Measurements from ENCODE around the gene EMC1. TPM values are rescaled to one million over a fixed set of nuclear protein-coding genes. Genes with fewer than 3 reads are reported as not detected.

EMC1 gene
- total and polyA plus RNA-seq, 2 donors (not counting 3 experiments of a cell fraction or from before 2014, with no cell fraction given), result 77.5 to 164 TPM

GRCh38 chr1:19198820-19199219 is 52.5 kb downstream of the EMC1 start:
- DNase-seq (ENCODE audit: low read depth, low spot score), result no peak
- H3K27ac ChIP-seq (ENCODE audit: insufficient read depth, low read depth, low read length), result no peak overlapping the region
- no peak for FAIRE-seq
- CTCF ChIA-PET, result interaction anchor here (1.9 kb wide), 1 partner anchor 42 kb away, joined by 6 read pairs; no protein-coding TSS in a partner anchor
- H3K27me3 ChIP-seq (ENCODE audit: control insufficient read depth in 2 of 2, insufficient read depth in 2 of 2, low read length in 2 of 2), result no peaks in the 10 kb centered on the region
- no peaks in the 10 kb centered on the region for H3K9me3 ChIP-seq (replicated peaks; ENCODE audit: control insufficient read depth, insufficient read depth, low read length)
- H3K4me2 ChIP-seq (ENCODE audit: insufficient read depth, low read length), result no peak overlapping the region
- no peak overlapping the region for H3K9ac ChIP-seq (replicated peaks; ENCODE audit: extremely low read depth, insufficient read depth, low read length)
- POLR2A ChIA-PET, result no interaction called here
- no peak for TF ChIP-seq GATA2 (IDR thresholded peaks at IDR 0.05; ENCODE audit: insufficient read depth, insufficient read length, low read depth, low read length)
- no peak for TF ChIP-seq FOS (IDR thresholded peaks at IDR 0.05; ENCODE audit: borderline replicate concordance, insufficient read depth, low read length)
- TF ChIP-seq EZH2 (IDR thresholded peaks at IDR 0.05; ENCODE audit: borderline replicate concordance, low read depth, low read length, severe bottlenecking), result no peak
- TF ChIP-seq MYC (IDR thresholded peaks at IDR 0.05; ENCODE audit: low read depth, low read length), result no peak
- H2AFZ ChIP-seq (ENCODE audit: low read depth, low read length), result no peak overlapping the region
- intact Hi-C loops (cut with micrococcal nuclease) (no loop called here), dilution Hi-C loops (cut with MboI; ENCODE audit: extremely low pct_ligation_motif_present, low sequenced_read_pairs) (no loop called here)
- H3K9me1 ChIP-seq (replicated peaks; ENCODE audit: control insufficient read depth, extremely low read depth, insufficient read depth, low read length), result no peaks in the 10 kb centered on the region
- no TSS peak for BruUV-seq (replicated peaks)
- H3K79me2 ChIP-seq (ENCODE audit: control insufficient read depth, insufficient read depth, low read length), result peaks cover 57% of the 10 kb centered on the region
- H4K20me1 ChIP-seq (replicated peaks; ENCODE audit: control insufficient read depth, extremely low read depth, insufficient read depth, low read length), result peaks cover 4% of the 10 kb centered on the region
- no peak overlapping the region for H3K4me3 ChIP-seq (replicated peaks in 1 of 3; ENCODE audit: insufficient read depth in 1 of 3, low read depth in 1 of 3, low read length in 3 of 3)
- peaks cover 5% of the 10 kb centered on the region for H3K4me1 ChIP-seq (ENCODE audit: control insufficient read depth, extremely low read depth, insufficient read depth, low read length)
- H3K36me3 ChIP-seq (ENCODE audit: control insufficient read depth in 2 of 2, extremely low read depth in 1 of 2, insufficient read depth in 2 of 2, low read length in 2 of 2), result peaks cover 12 to 27% of the 10 kb centered on the region in 2 experiments

- H3K4me3 ChIP-seq (replicated peaks in 1 of 3; ENCODE audit: insufficient read depth in 1 of 3, low read depth in 1 of 3, low read length in 3 of 3), result no peak overlapping the region
- no peak overlapping the region for H3K9ac ChIP-seq (replicated peaks; ENCODE audit: extremely low read depth, insufficient read depth, low read length)
- no peaks in the 10 kb centered on the region for H4K20me1 ChIP-seq (replicated peaks; ENCODE audit: control insufficient read depth, extremely low read depth, insufficient read depth, low read length)
- no peaks in the 10 kb centered on the region for H3K27me3 ChIP-seq (ENCODE audit: control insufficient read depth in 2 of 2, insufficient read depth in 2 of 2, low read length in 2 of 2)
- H3K9me1 ChIP-seq (replicated peaks; ENCODE audit: control insufficient read depth, extremely low read depth, insufficient read depth, low read length), result no peaks in the 10 kb centered on the region
- intact Hi-C loops (cut with micrococcal nuclease), result no loop called here
- H3K9me3 ChIP-seq (replicated peaks; ENCODE audit: control insufficient read depth, insufficient read depth, low read length), result no peaks in the 10 kb centered on the region
- peaks cover 49% of the 10 kb centered on the region for H3K79me2 ChIP-seq (ENCODE audit: control insufficient read depth, insufficient read depth, low read length)
- TF ChIP-seq FOS (IDR thresholded peaks at IDR 0.05; ENCODE audit: borderline replicate concordance, insufficient read depth, low read length) (no peak), POLR2A (IDR thresholded peaks at IDR 0.05; ENCODE audit: low read depth, low read length) (no peak), JUN (IDR thresholded peaks at IDR 0.05; ENCODE audit: borderline replicate concordance, insufficient read depth, insufficient read length, low read depth) (no peak), POLR2AphosphoS5 (IDR thresholded peaks at IDR 0.05; ENCODE audit: insufficient read depth, low read depth, low read length) (no peak), GATA2 (IDR thresholded peaks at IDR 0.05; ENCODE audit: insufficient read depth, insufficient read length, low read depth, low read length) (no peak)
- CTCF ChIA-PET, result no interaction called here
- H3K36me3 ChIP-seq (ENCODE audit: control insufficient read depth in 2 of 2, extremely low read depth in 1 of 2, insufficient read depth in 2 of 2, low read length in 2 of 2), result peaks cover 15 to 32% of the 10 kb centered on the region in 2 experiments
- FAIRE-seq (no peak), DNase-seq (ENCODE audit: low read depth, low spot score) (no peak)
- H3K4me1 ChIP-seq (ENCODE audit: control insufficient read depth, extremely low read depth, insufficient read depth, low read length), result no peaks in the 10 kb centered on the region
- dilution Hi-C loops (cut with MboI; ENCODE audit: extremely low pct_ligation_motif_present, low sequenced_read_pairs), result no loop called here
- no TSS peak for BruUV-seq (replicated peaks)
- no peak overlapping the region for H3K4me2 ChIP-seq (ENCODE audit: insufficient read depth, low read length)
- POLR2A ChIA-PET, result no interaction called here
- no peak overlapping the region for H3K27ac ChIP-seq (ENCODE audit: insufficient read depth, low read depth, low read length)
- no peak overlapping the region for H2AFZ ChIP-seq (ENCODE audit: low read depth, low read length)
Measured at GRCh38 chr1:19197845-19198244, 53.5 kb downstream of the EMC1 start.

Measured in endothelial cell of umbilical vein (primary cell).